ENCODE measurements around the gene TMEM132D.

The TMEM132D gene

GRCh38 chr12:129226851-129227250 is 677.0 kb downstream of the TMEM132D start:
- H3K27me3 Mint-ChIP-seq: peaks cover 10 to 27% of the 10 kb centered on the region in 2 donors
- no peaks in the 10 kb centered on the region for H3K4me1 Mint-ChIP-seq (ENCODE audit: low read depth in 2 of 2)

GRCh38 chr12:129226005-129226404 is 677.8 kb downstream of the TMEM132D start:
- H3K9me3 Mint-ChIP-seq: peaks cover 0 to 3% of the 10 kb centered on the region in 2 donors
- ATAC-seq (replicated peaks) (no peak), DNase-seq (no peak)

More at GRCh38 chr12:129226851-129227250, 677.0 kb downstream of the TMEM132D start:
- peaks cover 0 to 3% of the 10 kb centered on the region in 2 donors for H3K9me3 Mint-ChIP-seq
- no peak overlapping the region for H3K27ac Mint-ChIP-seq
- ATAC-seq (replicated peaks): no peak
- no peaks in the 10 kb centered on the region for H3K36me3 Mint-ChIP-seq (ENCODE audit: insufficient read depth)
- no peak overlapping the region for H3K4me3 Mint-ChIP-seq
- DNase-seq: no peak

GRCh38 chr12:129215556-129215955 is 688.3 kb downstream of the TMEM132D start:
- Mint-ChIP-seq H3K27ac (no peak overlapping the region), H3K27me3 (peaks cover 8 to 17% of the 10 kb centered on the region in 2 donors), H3K9me3 (peaks cover 8% of the 10 kb centered on the region in 2 donors), H3K4me1 (ENCODE audit: low read depth in 2 of 2) (no peaks in the 10 kb centered on the region), H3K4me3 (no peak overlapping the region), H3K36me3 (ENCODE audit: insufficient read depth) (no peaks in the 10 kb centered on the region)
- ATAC-seq (replicated peaks) (no peak), DNase-seq (no peak)

More at GRCh38 chr12:129226005-129226404, 677.8 kb downstream of the TMEM132D start:
- Mint-ChIP-seq H3K27me3 (peaks cover 19 to 27% of the 10 kb centered on the region in 2 donors), H3K27ac (no peak overlapping the region), H3K4me3 (no peak overlapping the region), H3K36me3 (ENCODE audit: insufficient read depth) (no peaks in the 10 kb centered on the region), H3K4me1 (ENCODE audit: low read depth in 2 of 2) (no peaks in the 10 kb centered on the region)

- Mint-ChIP-seq H3K9me3 (peaks cover 8% of the 10 kb centered on the region in 2 donors), H3K4me1 (ENCODE audit: low read depth in 2 of 2) (no peaks in the 10 kb centered on the region), H3K36me3 (ENCODE audit: insufficient read depth) (no peaks in the 10 kb centered on the region), H3K4me3 (no peak overlapping the region), H3K27ac (no peak overlapping the region), H3K27me3 (peaks cover 11 to 28% of the 10 kb centered on the region in 2 donors)
- no peak for ATAC-seq (replicated peaks)
- no peak for DNase-seq
Measured at GRCh38 chr12:129213551-129213950, 690.3 kb downstream of the TMEM132D start.

- Mint-ChIP-seq H3K4me3 (no peak overlapping the region), H3K27ac (no peak overlapping the region), H3K27me3 (peaks cover 11 to 42% of the 10 kb centered on the region in 2 donors), H3K4me1 (ENCODE audit: low read depth in 2 of 2) (no peaks in the 10 kb centered on the region), H3K36me3 (ENCODE audit: insufficient read depth) (no peaks in the 10 kb centered on the region), H3K9me3 (peaks cover 3 to 8% of the 10 kb centered on the region in 2 donors)
- no peak for DNase-seq
- no peak for ATAC-seq (replicated peaks)
Measured at GRCh38 chr12:129211862-129212630, 691.8 kb downstream of the TMEM132D start.

GRCh38 chr12:129208566-129208965 is 695.3 kb downstream of the TMEM132D start:
- Mint-ChIP-seq H3K9me3 (peaks cover 2 to 7% of the 10 kb centered on the region in 2 donors), H3K4me1 (ENCODE audit: low read depth in 2 of 2) (no peaks in the 10 kb centered on the region)

GRCh38 chr12:129207084-129207483 is 696.7 kb downstream of the TMEM132D start:
- ATAC-seq (replicated peaks): no peak
- H3K36me3 Mint-ChIP-seq (ENCODE audit: insufficient read depth): no peaks in the 10 kb centered on the region
- H3K4me3 Mint-ChIP-seq: no peak overlapping the region
- H3K4me1 Mint-ChIP-seq (ENCODE audit: low read depth in 2 of 2): no peaks in the 10 kb centered on the region
- H3K27ac Mint-ChIP-seq: no peak overlapping the region
- H3K27me3 Mint-ChIP-seq: peaks cover 19 to 47% of the 10 kb centered on the region in 2 donors
- no peak for DNase-seq
- peaks cover 2 to 9% of the 10 kb centered on the region in 2 donors for H3K9me3 Mint-ChIP-seq

More at GRCh38 chr12:129208566-129208965, 695.3 kb downstream of the TMEM132D start:
- ATAC-seq (replicated peaks): no peak
- Mint-ChIP-seq H3K27me3 (peaks cover 18 to 52% of the 10 kb centered on the region in 2 donors), H3K36me3 (ENCODE audit: insufficient read depth) (no peaks in the 10 kb centered on the region), H3K27ac (no peak overlapping the region), H3K4me3 (no peak overlapping the region)
- no peak for DNase-seq

- H3K36me3 Mint-ChIP-seq (ENCODE audit: insufficient read depth): no peaks in the 10 kb centered on the region
- H3K4me3 Mint-ChIP-seq: no peak overlapping the region
- H3K27ac Mint-ChIP-seq: no peak overlapping the region
- ATAC-seq (replicated peaks) (no peak), DNase-seq (no peak)
- no peaks in the 10 kb centered on the region for H3K4me1 Mint-ChIP-seq (ENCODE audit: low read depth in 2 of 2)
- H3K9me3 Mint-ChIP-seq: peaks cover 2 to 9% of the 10 kb centered on the region in 2 donors
- H3K27me3 Mint-ChIP-seq: peaks cover 14 to 52% of the 10 kb centered on the region in 2 donors
Measured at GRCh38 chr12:129203456-129203855, 700.4 kb downstream of the TMEM132D start.

GRCh38 chr12:129202109-129202814 is 701.6 kb downstream of the TMEM132D start:
- Mint-ChIP-seq H3K27ac (no peak overlapping the region), H3K4me3 (no peak overlapping the region), H3K9me3 (peaks cover 2 to 9% of the 10 kb centered on the region in 2 donors), H3K4me1 (ENCODE audit: low read depth in 2 of 2) (no peaks in the 10 kb centered on the region), H3K27me3 (peaks cover 14 to 40% of the 10 kb centered on the region in 2 donors), H3K36me3 (ENCODE audit: insufficient read depth) (no peaks in the 10 kb centered on the region)
- ATAC-seq (replicated peaks): no peak
- no peak for DNase-seq

- H3K27ac Mint-ChIP-seq: no peak overlapping the region
- no peak for DNase-seq
- peaks cover 2 to 9% of the 10 kb centered on the region in 2 donors for H3K9me3 Mint-ChIP-seq
- H3K27me3 Mint-ChIP-seq: peaks cover 14 to 33% of the 10 kb centered on the region in 2 donors
- no peak overlapping the region for H3K4me3 Mint-ChIP-seq
- H3K36me3 Mint-ChIP-seq (ENCODE audit: insufficient read depth): no peaks in the 10 kb centered on the region
- ATAC-seq (replicated peaks): no peak
- H3K4me1 Mint-ChIP-seq (ENCODE audit: low read depth in 2 of 2): no peaks in the 10 kb centered on the region
Measured at GRCh38 chr12:129201029-129201428, 702.8 kb downstream of the TMEM132D start.

- Mint-ChIP-seq H3K4me3 (no peak overlapping the region), H3K36me3 (ENCODE audit: insufficient read depth) (no peaks in the 10 kb centered on the region), H3K4me1 (ENCODE audit: low read depth in 2 of 2) (no peaks in the 10 kb centered on the region), H3K9me3 (peaks cover 2 to 9% of the 10 kb centered on the region in 2 donors), H3K27ac (no peak overlapping the region), H3K27me3 (peaks cover 14 to 33% of the 10 kb centered on the region in 2 donors)
- no peak for ATAC-seq (replicated peaks)
- DNase-seq: no peak
Measured at GRCh38 chr12:129200576-129200975, 703.2 kb downstream of the TMEM132D start.

- H3K27ac Mint-ChIP-seq: no peak overlapping the region
- ATAC-seq (replicated peaks): no peak
- H3K4me3 Mint-ChIP-seq: no peak overlapping the region
- H3K27me3 Mint-ChIP-seq: peaks cover 6 to 39% of the 10 kb centered on the region in 2 donors
- no peaks in the 10 kb centered on the region for H3K36me3 Mint-ChIP-seq (ENCODE audit: insufficient read depth)
- H3K4me1 Mint-ChIP-seq (ENCODE audit: low read depth in 2 of 2): no peaks in the 10 kb centered on the region
- no peak for DNase-seq
- no peaks in the 10 kb centered on the region for H3K9me3 Mint-ChIP-seq
Measured at GRCh38 chr12:129196927-129197326, 706.9 kb downstream of the TMEM132D start.

- DNase-seq: no peak
- Mint-ChIP-seq H3K9me3 (no peaks in the 10 kb centered on the region), H3K36me3 (ENCODE audit: insufficient read depth) (no peaks in the 10 kb centered on the region), H3K4me3 (no peak overlapping the region), H3K4me1 (ENCODE audit: low read depth in 2 of 2) (no peaks in the 10 kb centered on the region), H3K27ac (no peak overlapping the region), H3K27me3 (peaks cover 0 to 21% of the 10 kb centered on the region in 2 donors)
- ATAC-seq (replicated peaks): no peak
Measured at GRCh38 chr12:129195081-129195480, 708.7 kb downstream of the TMEM132D start.
